ENCODE data around the gene TAMALIN.

DNA sequence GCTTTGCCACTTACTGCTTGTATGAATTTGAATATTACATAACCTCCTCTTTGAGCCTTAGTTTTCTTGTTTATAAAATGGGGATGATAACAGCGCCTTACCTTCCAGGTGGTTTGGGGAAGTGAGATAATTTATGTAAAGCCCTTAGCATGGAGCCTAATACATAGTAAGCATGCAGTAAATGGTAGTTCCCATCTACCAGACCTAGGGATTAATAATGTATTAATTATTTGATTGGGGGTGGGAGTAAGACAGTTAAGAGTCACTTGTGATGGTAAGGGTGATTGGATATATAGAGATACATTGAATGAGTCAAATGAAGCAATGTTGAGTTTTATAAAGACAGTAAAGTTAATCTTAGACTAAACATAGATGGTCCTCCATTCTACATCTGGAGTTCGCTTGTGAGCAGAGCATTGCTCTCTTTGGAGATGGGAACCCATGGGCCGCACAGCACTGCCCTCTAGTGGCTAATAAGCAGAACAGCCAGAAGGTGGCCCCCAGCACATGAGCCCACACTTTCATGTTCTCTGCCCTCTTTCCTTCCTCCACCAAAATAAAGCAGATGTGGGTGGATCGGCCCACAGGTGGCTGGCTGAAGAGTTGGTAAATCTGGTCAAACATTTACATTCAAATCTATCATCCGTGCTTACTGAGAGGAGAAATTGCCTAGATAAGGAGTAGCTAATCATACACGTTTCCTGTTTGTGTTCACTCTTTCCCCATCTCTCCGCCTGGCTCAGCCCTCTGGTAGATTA lies 26.5 kb upstream of the TAMALIN start:
- TF ChIP-seq, protein P1, sequence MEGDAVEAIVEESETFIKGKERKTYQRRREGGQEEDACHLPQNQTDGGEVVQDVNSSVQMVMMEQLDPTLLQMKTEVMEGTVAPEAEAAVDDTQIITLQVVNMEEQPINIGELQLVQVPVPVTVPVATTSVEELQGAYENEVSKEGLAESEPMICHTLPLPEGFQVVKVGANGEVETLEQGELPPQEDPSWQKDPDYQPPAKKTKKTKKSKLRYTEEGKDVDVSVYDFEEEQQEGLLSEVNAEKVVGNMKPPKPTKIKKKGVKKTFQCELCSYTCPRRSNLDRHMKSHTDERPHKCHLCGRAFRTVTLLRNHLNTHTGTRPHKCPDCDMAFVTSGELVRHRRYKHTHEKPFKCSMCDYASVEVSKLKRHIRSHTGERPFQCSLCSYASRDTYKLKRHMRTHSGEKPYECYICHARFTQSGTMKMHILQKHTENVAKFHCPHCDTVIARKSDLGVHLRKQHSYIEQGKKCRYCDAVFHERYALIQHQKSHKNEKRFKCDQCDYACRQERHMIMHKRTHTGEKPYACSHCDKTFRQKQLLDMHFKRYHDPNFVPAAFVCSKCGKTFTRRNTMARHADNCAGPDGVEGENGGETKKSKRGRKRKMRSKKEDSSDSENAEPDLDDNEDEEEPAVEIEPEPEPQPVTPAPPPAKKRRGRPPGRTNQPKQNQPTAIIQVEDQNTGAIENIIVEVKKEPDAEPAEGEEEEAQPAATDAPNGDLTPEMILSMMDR (IDR thresholded peaks at IDR 0.05): peak; percentile 82 to 88 (median 86)
- no peak for TF ChIP-seq EP300 (IDR thresholded peaks at IDR 0.05)
- no peak for TF ChIP-seq POLR2A (IDR thresholded peaks at IDR 0.05)

All from ovary (tissue), 3 donors.